GM23338 (cell line): ENCODE data around the gene ASPSCR1. TPM values are rescaled to one million over a fixed set of nuclear protein-coding genes. Genes with fewer than 3 reads are reported as not detected.

ENCODE experiments used
- ATAC-seq: fragments of 200-7000 bp; cut with Tn5 transposase; 3 replicates; pipeline ENCODE4 v1.9.1; 2020
- DNase-seq: peaks from one replicate; pipeline ENCODE4 v3.0.0-alpha.2; 2015; ENCODE audit warnings: low spot score
- H2AFZ ChIP-seq: fragments of 200-600 bp; sonication (generic); 2 replicates; pipeline ENCODE4 v1.8.0; 2016; ENCODE audit warnings: antibody characterized with exemption, mild to moderate bottlenecking, moderate library complexity
- H3F3A ChIP-seq: fragments of 200-600 bp; sonication (generic); replicated peaks from 2 replicates; pipeline ENCODE4 v1.8.0; 2017; ENCODE audit warnings: antibody characterized with exemption, mixed run types, low read depth
- H3K27ac ChIP-seq: fragments of 200-600 bp; sonication (generic); 2 replicates; pipeline ENCODE4 v1.6.1; 2016; ENCODE audit warnings: low read depth
- H3K27me3 ChIP-seq: fragments of 200-600 bp; sonication (generic); 2 replicates; pipeline ENCODE4 v1.8.0; 2016; ENCODE audit warnings: mild to moderate bottlenecking, mixed run types, moderate library complexity; ENCODE audit not compliant: insufficient read depth
- H3K36me3 ChIP-seq: fragments of 200-600 bp; sonication (generic); 2 replicates; pipeline ENCODE4 v1.8.0; 2016; ENCODE audit warnings: mild to moderate bottlenecking; ENCODE audit not compliant: insufficient read depth
- H3K4me1 ChIP-seq: fragments of 200-600 bp; sonication (generic); 2 replicates; pipeline ENCODE4 v1.8.0; 2016; ENCODE audit warnings: mild to moderate bottlenecking, moderate library complexity; ENCODE audit not compliant: insufficient read depth
- H3K4me2 ChIP-seq: fragments of 200-600 bp; sonication (generic); 2 replicates; pipeline ENCODE4 v1.7.1; 2017; ENCODE audit warnings: mixed run types
- H3K4me3 ChIP-seq: fragments of 200-600 bp; sonication (generic); 2 replicates; pipeline ENCODE4 v1.6.1; 2016; ENCODE audit warnings: mixed run types
- H3K79me2 ChIP-seq: fragments of 200-600 bp; sonication (generic); replicated peaks from 2 replicates; pipeline ENCODE4 v1.8.0; 2017; ENCODE audit warnings: mild to moderate bottlenecking; ENCODE audit not compliant: insufficient read depth
- H3K9me2 ChIP-seq: fragments of 200-600 bp; sonication (generic); 2 replicates; pipeline ENCODE4 v1.8.0; 2017; ENCODE audit not compliant: insufficient read depth
- H4K20me1 ChIP-seq: fragments of 200-600 bp; sonication (generic); replicated peaks from 2 replicates; pipeline ENCODE4 v1.8.0; 2017; ENCODE audit warnings: mild to moderate bottlenecking; ENCODE audit not compliant: insufficient read depth
- H3K27ac Mint-ChIP-seq: 2 replicates; pipeline ENCODE4 v1.8.0; 2020; ENCODE audit warnings: inconsistent platforms, mild to moderate bottlenecking, moderate library complexity, mixed read lengths
- H3K27me3 Mint-ChIP-seq: 3 replicates; pipeline ENCODE4 v1.8.0; 2022; ENCODE audit warnings: low read depth, mild to moderate bottlenecking, moderate library complexity, mixed read lengths, inconsistent platforms; ENCODE audit not compliant: insufficient read depth, poor library complexity
- H3K36me3 Mint-ChIP-seq: 3 replicates; pipeline ENCODE4 v1.8.0; 2021; ENCODE audit warnings: low read depth, mild to moderate bottlenecking, inconsistent platforms, moderate library complexity, mixed read lengths
- H3K4me1 Mint-ChIP-seq: 3 replicates; pipeline ENCODE4 v1.8.0; 2020; ENCODE audit warnings: mild to moderate bottlenecking, inconsistent platforms, mixed read lengths
- H3K4me3 Mint-ChIP-seq: 3 replicates; pipeline ENCODE4 v1.8.0; 2021; ENCODE audit warnings: moderate library complexity, mild to moderate bottlenecking, inconsistent platforms, mixed read lengths
- H3K9me3 Mint-ChIP-seq: 3 replicates; pipeline ENCODE4 v1.8.0; 2020; ENCODE audit warnings: moderate library complexity, mild to moderate bottlenecking, inconsistent platforms, mixed read lengths
- CREB1 ChIP-seq: fragments of 250-450 bp; sonication (Bioruptor Pico); IDR thresholded peaks from 2 replicates; pipeline ENCODE4 v1.5.0; 2020; ENCODE audit warnings: low read depth, mild to moderate bottlenecking, moderate library complexity
- EZH2phosphoT487 ChIP-seq: fragments of 200-600 bp; sonication (generic); IDR thresholded peaks from one replicate; pipeline ENCODE4 v1.8.1; 2018; ENCODE audit warnings: antibody characterized with exemption; ENCODE audit not compliant: unreplicated experiment
- JUNB ChIP-seq: IDR thresholded peaks from one replicate; pipeline ENCODE4 v1.6.1; 2016; ENCODE audit warnings: antibody characterized with exemption; ENCODE audit not compliant: unreplicated experiment
- NANOG ChIP-seq: IDR thresholded peaks from 2 replicates; pipeline ENCODE4 v1.6.1; 2016; ENCODE audit warnings: antibody characterized with exemption, borderline replicate concordance
- POLR2AphosphoS5 ChIP-seq: IDR thresholded peaks from 2 replicates; pipeline ENCODE4 v1.6.1; 2016; ENCODE audit warnings: antibody characterized with exemption, low read depth
- STAT1 ChIP-seq: IDR thresholded peaks from one replicate; pipeline ENCODE4 v1.6.1; 2016; ENCODE audit warnings: antibody characterized with exemption; ENCODE audit not compliant: unreplicated experiment
- ZNF331 ChIP-seq: fragments of 250-450 bp; sonication (Bioruptor Pico); IDR thresholded peaks from 2 replicates; pipeline ENCODE4 v1.5.0; 2020; ENCODE audit warnings: low read depth, mild to moderate bottlenecking, moderate library complexity
- polyA plus RNA-seq: library from polyadenylated mRNA; unstranded; fragments of >200 nt; fragmentation: Nextera tagmentation; extraction: Ambion mirVana; gene quantifications from 2 replicates; pipeline ENCODE4 v1.2.1, GENCODE V29; 2016
- total RNA-seq: library from RNA; depleted of rRNA; stranded (reverse); fragments of >200 nt; shearing (Covaris generic); gene quantifications from 2 replicates; pipeline ENCODE4 v1.2.3, GENCODE V29; 2014
- TF ChIP-seq, protein P1 (sequence below): fragments of 250-450 bp; sonication (Bioruptor Pico); IDR thresholded peaks from 2 replicates; pipeline ENCODE4 v1.5.0; 2020; ENCODE audit warnings: mild to moderate bottlenecking, moderate library complexity
- TF ChIP-seq, protein P2 (sequence below): IDR thresholded peaks from 2 replicates; pipeline ENCODE4 v1.6.1; 2016; ENCODE audit warnings: antibody characterized with exemption

ASPSCR1 gene
- total and polyA plus RNA-seq, 2 experiments from 2014 or later, result 44.2 to 46.9 TPM

DNA sequence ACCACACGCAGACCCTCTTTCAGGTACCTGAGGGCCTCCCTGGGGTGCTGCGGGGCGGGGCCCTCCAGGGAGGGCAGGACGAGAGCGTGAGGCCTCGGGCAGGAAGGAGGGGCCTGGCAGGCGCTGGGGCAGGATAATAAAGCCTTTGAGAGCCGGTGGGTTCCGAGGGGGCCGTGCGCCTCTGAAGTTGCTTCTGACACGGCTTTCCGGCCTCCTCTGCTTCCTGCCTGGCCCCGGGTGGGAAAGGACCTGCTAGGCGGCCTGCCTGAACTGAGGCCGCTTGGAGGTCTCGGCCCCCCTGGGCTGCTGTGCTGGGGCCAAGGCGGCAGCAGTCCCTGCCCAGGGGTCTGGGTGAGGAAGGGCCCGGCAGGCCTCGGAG, 34.8 kb downstream of the ASPSCR1 start:
- H3K79me2 ChIP-seq, result no peaks in the 10 kb centered on the region
- no peak overlapping the region for H2AFZ ChIP-seq
- DNase-seq (no peak), ATAC-seq (no peak)
- TF ChIP-seq, protein P1, sequence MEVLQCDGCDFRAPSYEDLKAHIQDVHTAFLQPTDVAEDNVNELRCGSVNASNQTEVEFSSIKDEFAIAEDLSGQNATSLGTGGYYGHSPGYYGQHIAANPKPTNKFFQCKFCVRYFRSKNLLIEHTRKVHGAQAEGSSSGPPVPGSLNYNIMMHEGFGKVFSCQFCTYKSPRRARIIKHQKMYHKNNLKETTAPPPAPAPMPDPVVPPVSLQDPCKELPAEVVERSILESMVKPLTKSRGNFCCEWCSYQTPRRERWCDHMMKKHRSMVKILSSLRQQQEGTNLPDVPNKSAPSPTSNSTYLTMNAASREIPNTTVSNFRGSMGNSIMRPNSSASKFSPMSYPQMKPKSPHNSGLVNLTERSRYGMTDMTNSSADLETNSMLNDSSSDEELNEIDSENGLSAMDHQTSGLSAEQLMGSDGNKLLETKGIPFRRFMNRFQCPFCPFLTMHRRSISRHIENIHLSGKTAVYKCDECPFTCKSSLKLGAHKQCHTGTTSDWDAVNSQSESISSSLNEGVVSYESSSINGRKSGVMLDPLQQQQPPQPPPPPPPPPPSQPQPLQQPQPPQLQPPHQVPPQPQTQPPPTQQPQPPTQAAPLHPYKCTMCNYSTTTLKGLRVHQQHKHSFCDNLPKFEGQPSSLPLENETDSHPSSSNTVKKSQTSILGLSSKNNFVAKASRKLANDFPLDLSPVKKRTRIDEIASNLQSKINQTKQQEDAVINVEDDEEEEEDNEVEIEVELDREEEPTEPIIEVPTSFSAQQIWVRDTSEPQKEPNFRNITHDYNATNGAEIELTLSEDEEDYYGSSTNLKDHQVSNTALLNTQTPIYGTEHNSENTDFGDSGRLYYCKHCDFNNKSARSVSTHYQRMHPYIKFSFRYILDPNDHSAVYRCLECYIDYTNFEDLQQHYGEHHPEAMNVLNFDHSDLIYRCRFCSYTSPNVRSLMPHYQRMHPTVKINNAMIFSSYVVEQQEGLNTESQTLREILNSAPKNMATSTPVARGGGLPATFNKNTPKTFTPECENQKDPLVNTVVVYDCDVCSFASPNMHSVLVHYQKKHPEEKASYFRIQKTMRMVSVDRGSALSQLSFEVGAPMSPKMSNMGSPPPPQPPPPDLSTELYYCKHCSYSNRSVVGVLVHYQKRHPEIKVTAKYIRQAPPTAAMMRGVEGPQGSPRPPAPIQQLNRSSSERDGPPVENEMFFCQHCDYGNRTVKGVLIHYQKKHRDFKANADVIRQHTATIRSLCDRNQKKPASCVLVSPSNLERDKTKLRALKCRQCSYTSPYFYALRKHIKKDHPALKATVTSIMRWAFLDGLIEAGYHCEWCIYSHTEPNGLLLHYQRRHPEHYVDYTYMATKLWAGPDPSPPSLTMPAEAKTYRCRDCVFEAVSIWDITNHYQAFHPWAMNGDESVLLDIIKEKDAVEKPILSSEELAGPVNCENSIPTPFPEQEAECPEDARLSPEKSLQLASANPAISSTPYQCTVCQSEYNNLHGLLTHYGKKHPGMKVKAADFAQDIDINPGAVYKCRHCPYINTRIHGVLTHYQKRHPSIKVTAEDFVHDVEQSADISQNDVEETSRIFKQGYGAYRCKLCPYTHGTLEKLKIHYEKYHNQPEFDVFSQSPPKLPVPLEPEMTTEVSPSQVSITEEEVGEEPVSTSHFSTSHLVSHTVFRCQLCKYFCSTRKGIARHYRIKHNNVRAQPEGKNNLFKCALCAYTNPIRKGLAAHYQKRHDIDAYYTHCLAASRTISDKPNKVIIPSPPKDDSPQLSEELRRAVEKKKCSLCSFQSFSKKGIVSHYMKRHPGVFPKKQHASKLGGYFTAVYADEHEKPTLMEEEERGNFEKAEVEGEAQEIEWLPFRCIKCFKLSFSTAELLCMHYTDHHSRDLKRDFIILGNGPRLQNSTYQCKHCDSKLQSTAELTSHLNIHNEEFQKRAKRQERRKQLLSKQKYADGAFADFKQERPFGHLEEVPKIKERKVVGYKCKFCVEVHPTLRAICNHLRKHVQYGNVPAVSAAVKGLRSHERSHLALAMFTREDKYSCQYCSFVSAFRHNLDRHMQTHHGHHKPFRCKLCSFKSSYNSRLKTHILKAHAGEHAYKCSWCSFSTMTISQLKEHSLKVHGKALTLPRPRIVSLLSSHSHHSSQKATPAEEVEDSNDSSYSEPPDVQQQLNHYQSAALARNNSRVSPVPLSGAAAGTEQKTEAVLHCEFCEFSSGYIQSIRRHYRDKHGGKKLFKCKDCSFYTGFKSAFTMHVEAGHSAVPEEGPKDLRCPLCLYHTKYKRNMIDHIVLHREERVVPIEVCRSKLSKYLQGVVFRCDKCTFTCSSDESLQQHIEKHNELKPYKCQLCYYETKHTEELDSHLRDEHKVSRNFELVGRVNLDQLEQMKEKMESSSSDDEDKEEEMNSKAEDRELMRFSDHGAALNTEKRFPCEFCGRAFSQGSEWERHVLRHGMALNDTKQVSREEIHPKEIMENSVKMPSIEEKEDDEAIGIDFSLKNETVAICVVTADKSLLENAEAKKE (CRISPR knock-in tag), result no peak
- TF ChIP-seq, protein P2, sequence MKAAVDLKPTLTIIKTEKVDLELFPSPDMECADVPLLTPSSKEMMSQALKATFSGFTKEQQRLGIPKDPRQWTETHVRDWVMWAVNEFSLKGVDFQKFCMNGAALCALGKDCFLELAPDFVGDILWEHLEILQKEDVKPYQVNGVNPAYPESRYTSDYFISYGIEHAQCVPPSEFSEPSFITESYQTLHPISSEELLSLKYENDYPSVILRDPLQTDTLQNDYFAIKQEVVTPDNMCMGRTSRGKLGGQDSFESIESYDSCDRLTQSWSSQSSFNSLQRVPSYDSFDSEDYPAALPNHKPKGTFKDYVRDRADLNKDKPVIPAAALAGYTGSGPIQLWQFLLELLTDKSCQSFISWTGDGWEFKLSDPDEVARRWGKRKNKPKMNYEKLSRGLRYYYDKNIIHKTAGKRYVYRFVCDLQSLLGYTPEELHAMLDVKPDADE, result no peak
- Mint-ChIP-seq H3K36me3 (no peaks in the 10 kb centered on the region), H3K4me1 (no peaks in the 10 kb centered on the region), H3K4me3 (no peak overlapping the region), H3K27ac (no peak overlapping the region), H3K27me3 (peaks cover 5% of the 10 kb centered on the region), H3K9me3 (no peaks in the 10 kb centered on the region)
- no peaks in the 10 kb centered on the region; the same call in 1 of the 2 replicates for H3K4me1 ChIP-seq
- no peak overlapping the region for H3K27ac ChIP-seq
- no peaks in the 10 kb centered on the region for H3K36me3 ChIP-seq
- H3K4me2 ChIP-seq, result no peak overlapping the region
- H3K9me2 ChIP-seq, result no peaks in the 10 kb centered on the region
- H3K4me3 ChIP-seq, result no peak overlapping the region
- no peaks in the 10 kb centered on the region for H3F3A ChIP-seq
- no peaks in the 10 kb centered on the region for H4K20me1 ChIP-seq
- no peaks in the 10 kb centered on the region for H3K27me3 ChIP-seq

DNA sequence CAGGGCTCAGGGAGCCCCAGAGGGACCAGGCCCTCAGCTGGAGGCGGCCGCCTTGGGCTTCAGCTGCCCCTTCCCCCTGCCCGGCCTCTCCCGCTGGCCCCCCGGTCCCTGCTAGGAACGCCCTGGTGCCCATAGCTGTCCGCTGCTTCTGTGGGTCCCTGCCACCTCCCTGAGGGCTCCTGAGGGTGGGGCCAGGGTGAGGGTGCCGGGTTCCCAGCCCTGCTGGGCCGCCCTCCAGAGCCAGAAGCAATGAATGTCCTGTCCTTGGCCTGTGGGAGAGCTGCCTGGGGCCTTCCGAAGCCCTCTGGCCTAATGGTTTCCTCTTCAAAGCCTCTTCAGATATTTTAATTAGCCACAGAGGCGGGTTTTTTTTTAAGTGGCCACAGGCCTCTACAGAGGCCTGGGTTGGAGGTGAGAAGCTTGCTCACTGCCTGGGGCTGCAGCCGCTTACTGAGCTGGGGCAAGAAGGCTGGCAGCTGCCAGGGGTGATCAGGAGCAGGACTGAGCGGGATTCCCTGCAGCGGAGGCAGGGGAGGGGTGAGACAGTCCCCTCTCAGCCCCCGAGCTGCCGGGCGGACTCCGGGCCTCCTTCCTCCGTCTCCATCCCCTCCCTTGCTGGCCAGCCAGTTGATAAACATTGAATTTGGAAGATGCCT, 35.3 kb downstream of the ASPSCR1 start:
- H3K4me1 ChIP-seq, result no peaks in the 10 kb centered on the region; the same call in 1 of the 2 replicates
- no peaks in the 10 kb centered on the region for H4K20me1 ChIP-seq
- H3K36me3 ChIP-seq, result no peaks in the 10 kb centered on the region
- H3F3A ChIP-seq, result no peaks in the 10 kb centered on the region
- H3K79me2 ChIP-seq, result no peaks in the 10 kb centered on the region
- ATAC-seq (no peak), DNase-seq (no peak)
- no peaks in the 10 kb centered on the region for H3K36me3 Mint-ChIP-seq
- H3K27me3 ChIP-seq, result no peaks in the 10 kb centered on the region
- H3K4me3 Mint-ChIP-seq, result no peak overlapping the region
- H3K27ac Mint-ChIP-seq, result no peak overlapping the region
- no peaks in the 10 kb centered on the region for H3K9me3 Mint-ChIP-seq
- H3K9me2 ChIP-seq, result no peaks in the 10 kb centered on the region
- H3K27ac ChIP-seq, result no peak overlapping the region
- no peak overlapping the region for H2AFZ ChIP-seq
- H3K27me3 Mint-ChIP-seq, result peaks cover 6% of the 10 kb centered on the region
- no peak overlapping the region for H3K4me3 ChIP-seq
- H3K4me1 Mint-ChIP-seq, result no peaks in the 10 kb centered on the region
- H3K4me2 ChIP-seq, result no peak overlapping the region
- TF ChIP-seq CREB1 (CRISPR knock-in tag), result no peak
- TF ChIP-seq STAT1, result no peak
- TF ChIP-seq EZH2phosphoT487, result no peak
- no peak for TF ChIP-seq NANOG
- no peak for TF ChIP-seq ZNF331 (CRISPR knock-in tag)
- no peak for TF ChIP-seq POLR2AphosphoS5
- TF ChIP-seq JUNB, result no peak
